ENCODE data around the gene M6PR. TPM values are rescaled to one million over a fixed set of nuclear protein-coding genes. Genes with fewer than 3 reads are reported as not detected.
A peak's percentile ranks its signal among the peaks of the same experiment; 100 is the strongest.
"Not testable (repeated sequence)": the region's sequence is repeated elsewhere in the genome, so short reads cannot be mapped to it uniquely, and the experiment has no call there.

Gene M6PR
- total RNA-seq, 2 donors from 2014 or later = 153 to 204 TPM

- no peak for ATAC-seq
- Mint-ChIP-seq H3K27ac (no peak overlapping the region), H3K36me3 (no peaks in the 10 kb centered on the region), H3K9me3 (no peaks in the 10 kb centered on the region)
- DNase-seq (ENCODE audit: low spot score in 2 of 2) = no peak
Observed at GRCh38 chr12:8903646-8904045, 45.8 kb downstream of the M6PR start.

GRCh38 chr12:8902703-8903102 is 46.7 kb downstream of the M6PR start:
- not testable (repeated sequence) for ATAC-seq; H3K36me3 Mint-ChIP-seq; H3K27ac Mint-ChIP-seq; DNase-seq (ENCODE audit: low spot score in 2 of 2); H3K9me3 Mint-ChIP-seq

- no peak for DNase-seq (ENCODE audit: low spot score in 2 of 2)
- no peak overlapping the region for H3K27ac Mint-ChIP-seq
- H3K9me3 Mint-ChIP-seq = no peaks in the 10 kb centered on the region
- no peaks in the 10 kb centered on the region for H3K36me3 Mint-ChIP-seq
- no peak for ATAC-seq
Observed at GRCh38 chr12:8899830-8900229, 49.6 kb downstream of the M6PR start.

GRCh38 chr12:8897081-8897480 is 52.4 kb downstream of the M6PR start:
- no peaks in the 10 kb centered on the region for H3K9me3 Mint-ChIP-seq

GRCh38 chr12:8894986-8895385 is 54.5 kb downstream of the M6PR start:
- DNase-seq (ENCODE audit: low spot score in 2 of 2) = no peak
- Mint-ChIP-seq H3K36me3 (no peaks in the 10 kb centered on the region), H3K27ac (no peak overlapping the region), H3K9me3 (no peaks in the 10 kb centered on the region)
- no peak for ATAC-seq

More at GRCh38 chr12:8897081-8897480, 52.4 kb downstream of the M6PR start:
- Mint-ChIP-seq H3K27ac (peak overlapping the region in 1 of 2 donors; percentile 29), H3K36me3 (no peaks in the 10 kb centered on the region)
- DNase-seq (ENCODE audit: low spot score in 2 of 2) (no peak), ATAC-seq (no peak)

GRCh38 chr12:8894378-8894777 is 55.1 kb downstream of the M6PR start:
- H3K9me3 Mint-ChIP-seq = no peaks in the 10 kb centered on the region
- ATAC-seq = no peak
- no peaks in the 10 kb centered on the region for H3K36me3 Mint-ChIP-seq
- DNase-seq (ENCODE audit: low spot score in 2 of 2) = no peak
- no peak overlapping the region for H3K27ac Mint-ChIP-seq

GRCh38 chr12:8891976-8892375 is 57.5 kb downstream of the M6PR start:
- ATAC-seq (no peak), DNase-seq (ENCODE audit: low spot score in 2 of 2) (no peak)
- H3K9me3 Mint-ChIP-seq = no peaks in the 10 kb centered on the region
- H3K27ac Mint-ChIP-seq = no peak overlapping the region
- H3K36me3 Mint-ChIP-seq = no peaks in the 10 kb centered on the region

Other genes with a start within 250 kb of the M6PR start
- gene A2ML1, start 127.0 kb downstream of the M6PR start, total RNA-seq = not detected
- gene PHC1, start 35.1 kb downstream of the M6PR start, total RNA-seq = 10 to 100 TPM; 18.4 to 35.2 TPM
- 1 to 10 TPM; 1.6 to 2.7 TPM for gene KLRG1, start 39.9 kb upstream of the M6PR start, total RNA-seq
- gene A2M, start 166.3 kb upstream of the M6PR start, total RNA-seq = under 1 TPM in 1 of 2 donors, not detected in 1; 0.14 TPM